Esophagus muscularis mucosa (tissue), 4 donors: ENCODE data around the gene UNC5B. TPM values are rescaled to one million over a fixed set of nuclear protein-coding genes. Genes with fewer than 3 reads are reported as not detected.

Source experiments
- DNase-seq: peaks from one replicate; pipeline ENCODE4 v3.0.0-alpha.2; 2017; ENCODE audit errors: extremely low spot score
- H3K27ac ChIP-seq, 4 donors: fragments of 200-600 bp; sonication (generic); replicated peaks in 1 of 4; 1 replicate in 3 of 4; 2 replicates in 1 of 4; pipeline ENCODE4 v1.5.1; 2016 to 2019; ENCODE audit warnings: mild to moderate bottlenecking in 1 of 4
- H3K27me3 ChIP-seq, 4 donors: fragments of 200-600 bp; sonication (generic); one replicate each; pipeline versions ENCODE4 v1.5.1 to v1.6.0; 2016 to 2019
- H3K36me3 ChIP-seq, 4 donors: fragments of 200-600 bp; sonication (generic); one replicate each; pipeline ENCODE4 v1.5.1; 2016 to 2019
- H3K4me1 ChIP-seq, 4 donors: fragments of 200-600 bp; sonication (generic); one replicate each; pipeline ENCODE4 v1.5.1; 2016 to 2019
- H3K4me3 ChIP-seq, 4 donors: fragments of 200-600 bp; sonication (generic); 1 replicate in 2 of 4; 2 replicates in 2 of 4; pipeline ENCODE4 v1.5.1; 2016 to 2019; ENCODE audit warnings: mild to moderate bottlenecking in 4 of 4, moderate library complexity in 1 of 4
- H3K9me3 ChIP-seq, 4 donors: fragments of 200-600 bp; sonication (generic); 1 replicate in 3 of 4; 2 replicates in 1 of 4; pipeline ENCODE4 v1.5.1; 2016 to 2019
- EP300 ChIP-seq: sonication (generic); formaldehyde crosslinking; IDR thresholded peaks from one replicate; pipeline ENCODE4 v1.6.1; 2017; ENCODE audit warnings: antibody characterized with exemption
- POLR2A ChIP-seq: fragments of 450-650 bp; IDR thresholded peaks from one replicate; pipeline ENCODE4 v1.6.1; 2017; ENCODE audit warnings: antibody characterized with exemption, moderate library complexity, mild to moderate bottlenecking, low read depth
- POLR2AphosphoS5 ChIP-seq, 2 donors: sonication (generic); formaldehyde crosslinking; IDR thresholded peaks; one replicate each; pipeline ENCODE4 v1.6.1; 2017; ENCODE audit warnings: antibody characterized with exemption in 2 of 2
- WGBS: methylation state at CpG from one replicate; pipeline ENCODE4 v1.1.5; 2018; 5-methylcytosine and 5-hydroxymethylcytosine counted together
- intact Hi-C: fragments of 100-400 bp; cut with DNase I; formaldehyde crosslinking; loops from one replicate; pipeline ENCODE4 v1.15.1; 2023
- total RNA-seq, 4 donors: library from RNA; depleted of rRNA; stranded (reverse); fragments of >200 nt; gene quantifications; one replicate each; pipeline versions ENCODE4 v1.1.0 to v1.2.1, GENCODE V29; 2016
- TF ChIP-seq, protein P1 (sequence below), 3 experiments: fragments of 200-600 bp in 2 of 3; fragments of 450-650 bp in 1 of 3; sonication (generic) in 2 of 3; IDR thresholded peaks; one replicate each; pipeline ENCODE4 v1.5.1; 2017 to 2019; ENCODE audit warnings: antibody characterized with exemption in 3 of 3, mild to moderate bottlenecking in 2 of 3, moderate library complexity in 1 of 3

UNC5B gene
- total RNA-seq, 4 donors from 2014 or later, result 2.1 to 3.7 (median 2.8) TPM

DNA sequence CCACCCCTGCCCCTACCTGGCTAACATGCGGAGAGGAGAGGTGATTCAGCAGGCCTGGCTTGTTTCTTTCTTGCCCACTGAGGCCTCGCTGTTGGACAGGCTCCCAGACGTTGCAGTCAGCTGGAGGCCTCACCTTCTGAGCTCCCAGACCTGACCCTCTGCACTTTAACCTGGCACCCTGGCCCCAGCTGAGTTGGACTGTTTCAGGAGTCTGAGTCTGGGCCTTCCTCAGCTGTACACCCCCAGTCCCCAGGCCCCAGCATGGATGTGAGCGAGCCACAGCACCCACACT lies 35.0 kb downstream of the UNC5B start:
- no peak overlapping the region for H3K27ac ChIP-seq
- DNase-seq, result no peak
- 100% methylated on average over 1 of the region's 4 CpGs for WGBS

DNA sequence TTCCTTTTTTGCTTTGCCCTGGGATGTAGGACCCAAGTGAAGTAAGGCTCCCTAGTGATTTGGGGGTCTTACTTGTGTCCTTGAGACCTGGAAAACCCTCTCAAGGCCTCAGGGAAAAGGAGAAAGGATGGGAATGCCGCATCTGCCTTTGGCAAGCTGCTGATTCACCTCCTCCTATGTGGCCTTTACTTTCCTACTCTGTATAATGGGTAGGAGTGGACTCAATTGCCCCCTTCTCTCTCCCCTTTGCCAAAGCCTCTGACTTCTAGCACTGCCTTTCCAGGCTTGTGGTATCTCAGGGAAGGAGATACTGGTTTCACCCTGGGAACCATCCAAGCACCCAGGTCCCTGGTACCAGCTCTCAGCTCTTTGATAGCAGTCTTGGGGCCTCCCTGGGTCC lies 35.4 kb downstream of the UNC5B start:
- intact Hi-C loops, result no loop called here
- Histone ChIP-seq H3K27ac (no peak overlapping the region), H3K9me3 (no peaks in the 10 kb centered on the region), H3K4me3 (no peak overlapping the region), H3K4me1 (peaks cover 36 to 59% (median 43%) of the 10 kb centered on the region in 4 donors), H3K27me3 (no peaks in the 10 kb centered on the region), H3K36me3 (no peaks in the 10 kb centered on the region)
- WGBS, result 82% methylated on average over 1 of the region's 1 CpG
- TF ChIP-seq EP300 (no peak), POLR2AphosphoS5 (IDR thresholded peaks at IDR 0.05) (no peak), POLR2A (no peak)
- TF ChIP-seq, protein P1, sequence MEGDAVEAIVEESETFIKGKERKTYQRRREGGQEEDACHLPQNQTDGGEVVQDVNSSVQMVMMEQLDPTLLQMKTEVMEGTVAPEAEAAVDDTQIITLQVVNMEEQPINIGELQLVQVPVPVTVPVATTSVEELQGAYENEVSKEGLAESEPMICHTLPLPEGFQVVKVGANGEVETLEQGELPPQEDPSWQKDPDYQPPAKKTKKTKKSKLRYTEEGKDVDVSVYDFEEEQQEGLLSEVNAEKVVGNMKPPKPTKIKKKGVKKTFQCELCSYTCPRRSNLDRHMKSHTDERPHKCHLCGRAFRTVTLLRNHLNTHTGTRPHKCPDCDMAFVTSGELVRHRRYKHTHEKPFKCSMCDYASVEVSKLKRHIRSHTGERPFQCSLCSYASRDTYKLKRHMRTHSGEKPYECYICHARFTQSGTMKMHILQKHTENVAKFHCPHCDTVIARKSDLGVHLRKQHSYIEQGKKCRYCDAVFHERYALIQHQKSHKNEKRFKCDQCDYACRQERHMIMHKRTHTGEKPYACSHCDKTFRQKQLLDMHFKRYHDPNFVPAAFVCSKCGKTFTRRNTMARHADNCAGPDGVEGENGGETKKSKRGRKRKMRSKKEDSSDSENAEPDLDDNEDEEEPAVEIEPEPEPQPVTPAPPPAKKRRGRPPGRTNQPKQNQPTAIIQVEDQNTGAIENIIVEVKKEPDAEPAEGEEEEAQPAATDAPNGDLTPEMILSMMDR (IDR thresholded peaks at IDR 0.05), result no peak
- no peak for DNase-seq

More for the DNA sequence above, 35.0 kb downstream of the UNC5B start:
- intact Hi-C loops, result no loop called here
- H3K36me3 ChIP-seq, result no peaks in the 10 kb centered on the region
- H3K27me3 ChIP-seq, result no peaks in the 10 kb centered on the region
- TF ChIP-seq POLR2AphosphoS5 (IDR thresholded peaks at IDR 0.05), result no peak
- no peak overlapping the region for H3K4me3 ChIP-seq
- peaks cover 36 to 64% (median 48%) of the 10 kb centered on the region in 4 donors for H3K4me1 ChIP-seq
- H3K9me3 ChIP-seq, result no peaks in the 10 kb centered on the region

DNA sequence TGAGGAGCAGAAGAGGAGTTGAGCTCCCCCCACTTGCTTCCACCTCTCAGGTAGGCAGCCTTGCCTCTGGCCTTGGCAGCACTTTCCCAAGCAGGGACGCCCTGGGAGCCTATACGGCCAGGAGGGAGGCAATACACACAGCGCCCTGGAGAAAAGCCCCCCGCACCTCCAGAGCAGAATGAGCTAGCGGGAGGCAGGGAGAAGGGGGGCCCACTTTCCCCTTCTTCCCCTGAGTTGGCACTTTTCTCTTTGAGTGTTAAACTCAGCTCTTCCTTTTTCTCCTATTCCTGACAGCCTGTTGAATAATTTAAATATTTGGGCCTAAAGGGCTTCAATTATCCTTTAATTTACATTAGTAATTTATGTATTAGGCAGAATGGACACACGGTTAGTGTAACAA lies 35.8 kb downstream of the UNC5B start:
- Histone ChIP-seq H3K9me3 (no peaks in the 10 kb centered on the region), H3K4me3 (no peak overlapping the region), H3K27me3 (no peaks in the 10 kb centered on the region), H3K36me3 (no peaks in the 10 kb centered on the region), H3K27ac (no peak overlapping the region), H3K4me1 (peaks cover 36 to 56% (median 40%) of the 10 kb centered on the region in 4 donors)
- no peak for DNase-seq
- TF ChIP-seq EP300 (no peak), POLR2AphosphoS5 (IDR thresholded peaks at IDR 0.05) (no peak), POLR2A (no peak)
- TF ChIP-seq, protein P1 (IDR thresholded peaks at IDR 0.05), result no peak
- WGBS, result 95% methylated on average over 6 of the region's 6 CpGs
- intact Hi-C loops, result no loop called here

DNA sequence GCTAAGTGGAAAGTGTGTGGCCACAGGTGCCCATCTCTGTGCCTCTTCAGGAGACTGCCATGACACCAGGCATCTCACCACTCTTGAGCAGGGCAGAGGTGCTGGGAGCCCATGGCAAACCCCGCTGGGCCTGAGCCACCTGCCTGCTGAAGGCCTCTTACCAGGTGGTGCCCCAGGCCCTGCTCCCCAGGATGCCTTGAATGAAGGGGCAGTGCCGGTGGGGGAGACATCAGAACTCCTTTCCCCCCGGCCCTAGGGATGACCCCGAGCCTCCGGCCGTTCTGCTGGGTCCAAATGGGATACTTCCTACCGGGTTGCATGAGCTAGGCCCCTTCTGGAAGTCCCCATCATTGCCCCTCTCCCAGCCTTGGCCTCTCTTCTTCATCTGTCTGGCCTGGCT lies 37.6 kb downstream of the UNC5B start:
- Histone ChIP-seq H3K4me3 (no peak overlapping the region), H3K4me1 (peaks cover 19 to 53% (median 28%) of the 10 kb centered on the region in 4 donors), H3K27me3 (no peaks in the 10 kb centered on the region), H3K27ac (no peak overlapping the region), H3K9me3 (no peaks in the 10 kb centered on the region), H3K36me3 (no peaks in the 10 kb centered on the region)
- no peak for DNase-seq
- no peak for TF ChIP-seq EP300
- TF ChIP-seq POLR2A, result no peak
- TF ChIP-seq, protein P1 (IDR thresholded peaks at IDR 0.05), result no peak
- TF ChIP-seq POLR2AphosphoS5 (IDR thresholded peaks at IDR 0.05), result no peak
- WGBS, result 85% methylated on average over 7 of the region's 7 CpGs
- intact Hi-C loops, result no loop called here

DNA sequence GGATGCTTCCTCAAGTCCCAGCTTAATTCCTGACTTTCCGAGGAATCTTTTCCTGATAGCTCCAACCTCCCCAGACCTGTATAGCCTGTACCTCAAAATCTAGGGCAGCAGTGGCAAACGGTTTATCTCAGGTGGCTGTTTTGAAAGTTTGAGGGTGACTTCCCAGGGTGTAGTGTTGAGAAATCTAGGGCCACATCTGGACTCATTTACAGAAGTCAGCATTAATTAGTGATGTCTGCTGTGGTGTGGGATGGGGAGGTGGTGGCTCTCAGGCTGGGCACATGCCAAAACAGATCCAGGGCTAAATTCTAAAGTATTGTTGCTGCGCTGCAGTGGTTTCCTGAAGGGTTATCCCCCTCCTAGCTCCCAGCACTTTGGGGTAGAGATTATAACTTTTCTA lies 38.0 kb downstream of the UNC5B start:
- Histone ChIP-seq H3K4me3 (no peak overlapping the region), H3K9me3 (no peaks in the 10 kb centered on the region), H3K27ac (no peak overlapping the region), H3K36me3 (no peaks in the 10 kb centered on the region), H3K27me3 (no peaks in the 10 kb centered on the region), H3K4me1 (peaks cover 18 to 52% (median 28%) of the 10 kb centered on the region in 4 donors)
- TF ChIP-seq POLR2AphosphoS5 (IDR thresholded peaks at IDR 0.05) (no peak), EP300 (no peak), POLR2A (no peak)
- TF ChIP-seq, protein P1 (IDR thresholded peaks at IDR 0.05), result no peak
- 75% methylated on average over 3 of the region's 3 CpGs for WGBS
- intact Hi-C loops, result no loop called here
- no peak for DNase-seq
